ENCODE results near the gene MCM3AP.

DNA sequence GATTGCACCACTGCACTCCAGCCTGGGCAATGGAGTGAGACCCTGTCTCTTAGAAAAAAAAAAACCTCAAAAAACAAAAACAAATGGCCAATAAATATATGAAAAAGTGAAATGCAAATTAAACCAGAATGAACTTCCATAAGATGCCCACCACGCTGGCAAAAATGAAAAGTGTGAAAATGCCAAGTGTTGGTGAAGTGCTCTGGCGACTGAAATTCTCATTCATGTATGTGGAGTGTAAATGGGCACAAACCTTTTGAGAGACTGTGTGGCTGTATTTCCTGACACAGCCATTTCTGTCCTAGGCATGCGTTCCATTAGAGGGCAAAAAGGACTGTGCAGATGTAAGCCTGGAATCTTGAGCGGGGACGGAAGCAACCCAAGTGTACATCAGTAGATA, 19.0 kb upstream of the MCM3AP start:
- TF ChIP-seq, protein P1, sequence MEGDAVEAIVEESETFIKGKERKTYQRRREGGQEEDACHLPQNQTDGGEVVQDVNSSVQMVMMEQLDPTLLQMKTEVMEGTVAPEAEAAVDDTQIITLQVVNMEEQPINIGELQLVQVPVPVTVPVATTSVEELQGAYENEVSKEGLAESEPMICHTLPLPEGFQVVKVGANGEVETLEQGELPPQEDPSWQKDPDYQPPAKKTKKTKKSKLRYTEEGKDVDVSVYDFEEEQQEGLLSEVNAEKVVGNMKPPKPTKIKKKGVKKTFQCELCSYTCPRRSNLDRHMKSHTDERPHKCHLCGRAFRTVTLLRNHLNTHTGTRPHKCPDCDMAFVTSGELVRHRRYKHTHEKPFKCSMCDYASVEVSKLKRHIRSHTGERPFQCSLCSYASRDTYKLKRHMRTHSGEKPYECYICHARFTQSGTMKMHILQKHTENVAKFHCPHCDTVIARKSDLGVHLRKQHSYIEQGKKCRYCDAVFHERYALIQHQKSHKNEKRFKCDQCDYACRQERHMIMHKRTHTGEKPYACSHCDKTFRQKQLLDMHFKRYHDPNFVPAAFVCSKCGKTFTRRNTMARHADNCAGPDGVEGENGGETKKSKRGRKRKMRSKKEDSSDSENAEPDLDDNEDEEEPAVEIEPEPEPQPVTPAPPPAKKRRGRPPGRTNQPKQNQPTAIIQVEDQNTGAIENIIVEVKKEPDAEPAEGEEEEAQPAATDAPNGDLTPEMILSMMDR (IDR thresholded peaks at IDR 0.05; ENCODE audit: low read depth, low read length, poor library complexity, severe bottlenecking): no peak
- no peak for TF ChIP-seq EZH2phosphoT487 (IDR thresholded peaks at IDR 0.05; ENCODE audit: borderline replicate concordance, low read length)

All from DOHH2 (cell line).